Psoas muscle (tissue), 8 donors: ENCODE measurements around the gene HOXC13. TPM values are rescaled to one million over a fixed set of nuclear protein-coding genes. Genes with fewer than 3 reads are reported as not detected.

Experiments
- ATAC-seq, 4 donors: fragments of 200-7000 bp; cut with Tn5 transposase; one replicate each; pipeline ENCODE4 v1.9.1; 2020; ENCODE audit warnings: moderate library complexity in 3 of 4, mild to moderate bottlenecking in 2 of 4
- DNase-seq, 2 donors: peaks; one replicate each; pipeline ENCODE4 v3.0.0-alpha.2; 2020
- H3K27ac ChIP-seq: fragments of 200-600 bp; one replicate; pipeline ENCODE4 v1.8.0; 2022
- H3K27me3 ChIP-seq, 3 donors: fragments of 200-600 bp in 1 of 3; one replicate each; pipeline versions ENCODE4 v1.6.1 to v1.8.0; 2013 to 2022; ENCODE audit warnings: low read length in 2 of 3, mild to moderate bottlenecking in 2 of 3, moderate library complexity in 1 of 3; ENCODE audit not compliant: insufficient read depth in 3 of 3
- H3K36me3 ChIP-seq, 2 donors: fragments of 200-600 bp in 1 of 2; one replicate each; pipeline versions ENCODE4 v1.6.1 to v1.8.0; 2013 to 2022; ENCODE audit warnings: low read depth in 1 of 2, mild to moderate bottlenecking in 1 of 2, moderate library complexity in 1 of 2; ENCODE audit not compliant: insufficient read depth in 1 of 2
- H3K4me1 ChIP-seq: fragments of 200-600 bp; one replicate; pipeline ENCODE4 v1.8.0; 2022
- H3K4me3 ChIP-seq: fragments of 200-600 bp; one replicate; pipeline ENCODE4 v1.8.0; 2022; ENCODE audit warnings: mild to moderate bottlenecking
- H3K9me3 ChIP-seq: fragments of 200-600 bp; one replicate; pipeline ENCODE4 v1.8.0; 2022
- WGBS, 3 donors: extraction: QIAGEN DNeasy Blood & Tissue Kit; methylation state at CpG; one replicate each; pipeline versions ENCODE4 v1.1.6 to v1.1.7; 2013; 5-methylcytosine and 5-hydroxymethylcytosine counted together
- intact Hi-C, 2 donors: fragments of 100-400 bp; cut with DNase I; formaldehyde crosslinking; loops; one replicate each; pipeline versions ENCODE4 v1.11.0 to v1.14.2; 2022
- polyA plus RNA-seq, 3 donors: library from polyadenylated mRNA; stranded (reverse); fragments of 200-250 nt; gene quantifications; one replicate each; pipeline ENCODE4 v1.2.3, GENCODE V29; 2013
- total RNA-seq, 4 donors: library from RNA; stranded (reverse); fragmentation: NEBNext Ultra II Directional in 2 of 4; extraction: Animal tissue kit (Norgen Biotek cat#: 25700) in 2 of 4; gene quantifications; one replicate each; pipeline versions ENCODE4 v1.2.1 to v1.2.4, GENCODE V29; 2021 to 2023
- TF ChIP-seq, protein P1 (sequence below): fragments of 200-600 bp; IDR thresholded peaks from one replicate; pipeline ENCODE4 v1.8.0; 2022; ENCODE audit warnings: antibody characterized with exemption
- donor health status: healthy with polysubstance abuse.
- donor health status: DM: no; HTN: no; CAD: no; lungs with moderate emphysema.
- donor health status: Bipolar disorder and iron deficiency.
- donor health status: healthy.
- donor health status: DM: yes; HTN: yes; CAD: no.
- donor health status: DM: no; HTN: no; CAD: no.
- donor health status: DM: no; HTN: no; CAD: no.
- donor health status: DM: yes; HTN: yes; CAD: no.

Gene HOXC13
- total and polyA plus RNA-seq, 7 donors, result 0.23 TPM; not detected in 6

DNA sequence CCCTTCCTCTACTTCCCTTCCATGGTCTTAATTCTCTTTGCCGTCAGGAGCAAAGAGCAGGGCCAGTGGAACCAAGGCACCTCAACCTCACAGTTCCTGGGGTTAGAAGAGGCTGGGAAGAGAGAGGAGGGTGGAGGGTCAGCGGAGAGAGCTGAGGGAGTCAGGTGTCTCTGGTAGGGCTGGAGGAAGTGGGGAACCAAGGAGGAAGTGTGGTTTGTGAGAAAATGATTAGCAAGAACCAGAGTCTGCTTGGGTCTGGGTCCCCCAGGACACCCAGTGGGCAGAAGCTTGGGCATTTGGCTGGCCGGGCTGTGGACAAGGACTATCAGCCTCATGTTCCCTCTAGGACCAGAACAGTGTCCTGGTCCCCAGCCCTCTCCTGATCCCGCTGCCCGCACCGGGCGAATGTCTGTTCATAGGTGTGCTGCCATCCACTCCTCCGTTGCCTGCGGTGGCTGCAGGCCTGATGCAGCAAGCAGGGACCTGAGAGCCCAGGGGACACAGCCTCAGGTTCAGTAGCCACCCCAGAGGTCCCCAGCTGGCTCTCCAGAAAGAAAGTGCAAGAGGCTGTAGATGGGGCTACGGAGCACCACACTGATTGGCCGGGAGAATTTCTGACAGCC is 18.4 kb downstream of the HOXC13 start:
- peaks cover 0 to 100% (median 52%) of the 10 kb centered on the region in 3 donors for H3K27me3 ChIP-seq
- H3K27ac ChIP-seq, result no peak overlapping the region
- H3K36me3 ChIP-seq, result no peaks in the 10 kb centered on the region
- no peak overlapping the region for H3K4me3 ChIP-seq
- ATAC-seq (no peak), DNase-seq (peak in 1 of 2 donors; percentile 25)
- H3K4me1 ChIP-seq, result no peaks in the 10 kb centered on the region
- intact Hi-C loops, result loop anchor here in 1 of 2 donors (10.0 kb wide), 1 partner anchor 172 kb away; no protein-coding TSS in a partner anchor
- no peaks in the 10 kb centered on the region for H3K9me3 ChIP-seq
- 70 to 75% (median 73%) methylated on average over 9 to 11 of the region's 11 CpGs for WGBS, 3 donors
- TF ChIP-seq, protein P1, sequence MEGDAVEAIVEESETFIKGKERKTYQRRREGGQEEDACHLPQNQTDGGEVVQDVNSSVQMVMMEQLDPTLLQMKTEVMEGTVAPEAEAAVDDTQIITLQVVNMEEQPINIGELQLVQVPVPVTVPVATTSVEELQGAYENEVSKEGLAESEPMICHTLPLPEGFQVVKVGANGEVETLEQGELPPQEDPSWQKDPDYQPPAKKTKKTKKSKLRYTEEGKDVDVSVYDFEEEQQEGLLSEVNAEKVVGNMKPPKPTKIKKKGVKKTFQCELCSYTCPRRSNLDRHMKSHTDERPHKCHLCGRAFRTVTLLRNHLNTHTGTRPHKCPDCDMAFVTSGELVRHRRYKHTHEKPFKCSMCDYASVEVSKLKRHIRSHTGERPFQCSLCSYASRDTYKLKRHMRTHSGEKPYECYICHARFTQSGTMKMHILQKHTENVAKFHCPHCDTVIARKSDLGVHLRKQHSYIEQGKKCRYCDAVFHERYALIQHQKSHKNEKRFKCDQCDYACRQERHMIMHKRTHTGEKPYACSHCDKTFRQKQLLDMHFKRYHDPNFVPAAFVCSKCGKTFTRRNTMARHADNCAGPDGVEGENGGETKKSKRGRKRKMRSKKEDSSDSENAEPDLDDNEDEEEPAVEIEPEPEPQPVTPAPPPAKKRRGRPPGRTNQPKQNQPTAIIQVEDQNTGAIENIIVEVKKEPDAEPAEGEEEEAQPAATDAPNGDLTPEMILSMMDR, result no peak

GRCh38 chr12:53958128-53958527 is 19.5 kb downstream of the HOXC13 start:
- H3K9me3 ChIP-seq, result no peaks in the 10 kb centered on the region
- no peak for ATAC-seq
- intact Hi-C loops, result loop anchor here in 1 of 2 donors (10.0 kb wide), 1 partner anchor 173 kb away; no protein-coding TSS in a partner anchor
- TF ChIP-seq, protein P1, result no peak
- no peak overlapping the region for H3K4me3 ChIP-seq
- no peaks in the 10 kb centered on the region for H3K4me1 ChIP-seq
- H3K36me3 ChIP-seq, result no peaks in the 10 kb centered on the region
- H3K27me3 ChIP-seq, result peaks cover 0 to 98% (median 41%) of the 10 kb centered on the region in 3 donors
- H3K27ac ChIP-seq, result no peak overlapping the region
- WGBS, 3 donors, result 76 to 79% (median 78%) methylated on average over 3 of the region's 3 CpGs
- no peak for DNase-seq

GRCh38 chr12:53959314-53959713 is 20.7 kb downstream of the HOXC13 start:
- Histone ChIP-seq H3K36me3 (no peaks in the 10 kb centered on the region), H3K9me3 (no peaks in the 10 kb centered on the region), H3K4me3 (no peak overlapping the region), H3K27ac (no peak overlapping the region), H3K4me1 (no peaks in the 10 kb centered on the region), H3K27me3 (peaks cover 0 to 98% (median 36%) of the 10 kb centered on the region in 3 donors)
- TF ChIP-seq, protein P1, result no peak
- WGBS, 3 donors, result 69 to 77% (median 73%) methylated on average over 4 of the region's 4 CpGs
- ATAC-seq (no peak), DNase-seq (no peak)
- intact Hi-C loops, result loop anchor here in 1 of 2 donors (10.0 kb wide), 1 partner anchor 175 kb away; no protein-coding TSS in a partner anchor

- H3K27ac ChIP-seq, result no peak overlapping the region
- DNase-seq, result peak in 1 of 2 donors; percentile 39
- H3K9me3 ChIP-seq, result no peaks in the 10 kb centered on the region
- peaks cover 0 to 98% (median 29%) of the 10 kb centered on the region in 3 donors for H3K27me3 ChIP-seq
- ATAC-seq, result no peak
- no peaks in the 10 kb centered on the region for H3K36me3 ChIP-seq
- no peaks in the 10 kb centered on the region for H3K4me1 ChIP-seq
- intact Hi-C loops, result loop anchor here in 1 of 2 donors (10.0 kb wide), 1 partner anchor 266 kb away; no protein-coding TSS in a partner anchor
- H3K4me3 ChIP-seq, result no peak overlapping the region
- TF ChIP-seq, protein P1, result no peak
- WGBS, 3 donors, result 63 to 71% (median 68%) methylated on average over 36 to 39 of the region's 39 CpGs
These were observed 21.8 kb downstream of the HOXC13 start for GRCh38 chr12:53960187-53961024.
